ENCODE results near the gene MGARP.
A peak's percentile ranks its signal among the peaks of the same experiment; 100 is the strongest.

MGARP gene

DNA sequence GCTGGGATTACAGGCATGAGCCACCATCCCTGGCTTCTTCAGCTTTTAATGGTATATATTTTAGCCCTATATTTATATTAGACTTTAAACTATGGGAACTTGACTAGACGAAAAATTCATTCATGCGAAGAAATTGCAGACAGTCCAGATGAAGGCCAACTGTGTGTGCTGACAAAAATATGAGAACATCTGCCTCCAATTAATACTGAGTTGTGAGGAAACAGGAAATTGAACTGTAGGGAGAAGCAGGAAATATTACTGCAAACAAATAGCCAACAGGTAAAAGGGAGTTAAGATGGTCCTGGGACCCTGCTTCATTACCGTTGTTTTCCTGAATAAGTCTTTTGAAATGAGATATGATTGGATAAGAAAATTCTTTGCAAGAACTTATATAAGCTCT is 26.3 kb downstream of the MGARP start:
- no peak for DNase-seq
- Histone ChIP-seq H3K27ac (no peak overlapping the region), H3K36me3 (replicated peaks) (no peaks in the 10 kb centered on the region), H3K4me3 (ENCODE audit: low read depth, low read length) (no peak overlapping the region), H3K27me3 (replicated peaks) (no peaks in the 10 kb centered on the region)
- in situ Hi-C loops (cut with HindIII; ENCODE audit: low pct_ligation_motif_present, low sequenced_read_pairs), result no loop called here
- TF ChIP-seq, protein P1, sequence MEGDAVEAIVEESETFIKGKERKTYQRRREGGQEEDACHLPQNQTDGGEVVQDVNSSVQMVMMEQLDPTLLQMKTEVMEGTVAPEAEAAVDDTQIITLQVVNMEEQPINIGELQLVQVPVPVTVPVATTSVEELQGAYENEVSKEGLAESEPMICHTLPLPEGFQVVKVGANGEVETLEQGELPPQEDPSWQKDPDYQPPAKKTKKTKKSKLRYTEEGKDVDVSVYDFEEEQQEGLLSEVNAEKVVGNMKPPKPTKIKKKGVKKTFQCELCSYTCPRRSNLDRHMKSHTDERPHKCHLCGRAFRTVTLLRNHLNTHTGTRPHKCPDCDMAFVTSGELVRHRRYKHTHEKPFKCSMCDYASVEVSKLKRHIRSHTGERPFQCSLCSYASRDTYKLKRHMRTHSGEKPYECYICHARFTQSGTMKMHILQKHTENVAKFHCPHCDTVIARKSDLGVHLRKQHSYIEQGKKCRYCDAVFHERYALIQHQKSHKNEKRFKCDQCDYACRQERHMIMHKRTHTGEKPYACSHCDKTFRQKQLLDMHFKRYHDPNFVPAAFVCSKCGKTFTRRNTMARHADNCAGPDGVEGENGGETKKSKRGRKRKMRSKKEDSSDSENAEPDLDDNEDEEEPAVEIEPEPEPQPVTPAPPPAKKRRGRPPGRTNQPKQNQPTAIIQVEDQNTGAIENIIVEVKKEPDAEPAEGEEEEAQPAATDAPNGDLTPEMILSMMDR (IDR thresholded peaks at IDR 0.05; ENCODE audit: low read depth, low read length, missing control alignments), result no peak

DNA sequence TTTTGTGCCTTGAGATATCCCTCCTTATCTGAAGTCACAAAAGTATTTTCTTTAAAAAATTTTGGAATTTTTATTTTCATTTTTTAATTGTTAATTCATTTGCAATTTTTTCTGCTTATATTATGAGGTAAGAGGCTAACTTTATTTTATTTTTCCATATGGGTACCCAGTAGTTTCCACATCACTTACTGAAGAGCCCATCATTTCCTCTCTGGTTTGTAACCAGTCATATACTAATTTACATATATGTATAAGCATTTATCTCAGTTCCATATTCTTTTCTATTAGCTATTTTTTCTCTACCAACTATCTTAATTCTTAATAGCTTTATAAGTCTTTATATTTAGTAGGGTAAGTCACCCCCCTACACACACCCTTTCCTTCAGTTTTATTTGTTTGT is 27.0 kb downstream of the MGARP start:
- no peaks in the 10 kb centered on the region for H3K36me3 ChIP-seq (replicated peaks)
- DNase-seq, result no peak
- H3K27me3 ChIP-seq (replicated peaks), result no peaks in the 10 kb centered on the region
- in situ Hi-C loops (cut with HindIII; ENCODE audit: low pct_ligation_motif_present, low sequenced_read_pairs), result no loop called here
- no peak overlapping the region for H3K4me3 ChIP-seq (ENCODE audit: low read depth, low read length)
- TF ChIP-seq, protein P1 (IDR thresholded peaks at IDR 0.05; ENCODE audit: low read depth, low read length, missing control alignments), result no peak
- no peak overlapping the region for H3K27ac ChIP-seq

DNA sequence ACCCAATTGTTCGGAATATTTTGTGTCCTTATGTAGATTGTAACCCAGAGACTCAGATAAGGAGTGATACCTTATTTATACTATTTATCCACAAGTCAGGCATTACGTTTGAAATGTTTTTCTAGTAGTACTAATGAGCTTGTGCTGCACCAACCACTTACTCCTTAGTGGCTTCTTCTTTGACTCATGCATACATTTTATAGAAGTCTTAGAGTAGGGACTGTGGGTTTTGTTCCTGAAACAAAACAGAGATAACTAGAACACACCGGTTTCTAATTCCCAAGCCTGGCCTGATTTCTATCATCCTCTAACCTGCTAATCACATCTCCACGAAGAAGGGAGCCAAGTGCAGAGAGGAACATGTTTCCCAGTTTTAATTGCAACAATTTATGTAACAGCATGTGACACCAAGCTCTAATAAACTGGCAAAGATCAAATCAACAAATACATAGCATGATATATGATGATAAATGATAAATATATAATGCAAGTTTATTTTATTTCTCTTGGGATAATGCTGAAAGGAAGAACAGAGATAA is 32.3 kb downstream of the MGARP start:
- no peak overlapping the region for H3K4me3 ChIP-seq (ENCODE audit: low read depth, low read length)
- no peaks in the 10 kb centered on the region for H3K36me3 ChIP-seq (replicated peaks)
- no peaks in the 10 kb centered on the region for H3K27me3 ChIP-seq (replicated peaks)
- no peak for DNase-seq
- TF ChIP-seq, protein P1 (IDR thresholded peaks at IDR 0.05; ENCODE audit: low read depth, low read length, missing control alignments), result no peak
- no peak overlapping the region for H3K27ac ChIP-seq
- in situ Hi-C loops (cut with HindIII; ENCODE audit: low pct_ligation_motif_present, low sequenced_read_pairs), result no loop called here

DNA sequence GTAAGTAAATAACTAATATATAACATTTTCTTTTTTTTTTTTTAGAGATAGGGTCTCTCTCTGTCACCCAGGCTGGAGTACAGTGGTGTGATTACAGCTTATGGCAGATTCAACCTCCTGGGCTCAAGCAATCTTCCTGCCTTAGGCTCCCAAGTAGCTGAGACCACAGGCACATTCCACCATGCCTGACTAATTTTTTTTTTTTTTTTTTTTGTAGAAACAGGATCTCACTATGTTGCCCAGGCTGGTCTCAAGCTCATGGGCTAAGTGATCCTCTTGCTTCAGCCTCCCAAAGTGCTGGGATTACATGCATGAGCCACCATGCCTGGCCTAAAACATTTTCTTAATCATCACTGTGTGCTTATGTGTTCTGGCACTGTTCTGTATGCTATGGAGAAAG is 32.8 kb downstream of the MGARP start:
- H3K36me3 ChIP-seq (replicated peaks), result no peaks in the 10 kb centered on the region
- no peak overlapping the region for H3K27ac ChIP-seq
- no peak overlapping the region for H3K4me3 ChIP-seq (ENCODE audit: low read depth, low read length)
- in situ Hi-C loops (cut with HindIII; ENCODE audit: low pct_ligation_motif_present, low sequenced_read_pairs), result no loop called here
- peak; percentile 38 for DNase-seq
- TF ChIP-seq, protein P1 (IDR thresholded peaks at IDR 0.05; ENCODE audit: low read depth, low read length, missing control alignments), result no peak
- no peaks in the 10 kb centered on the region for H3K27me3 ChIP-seq (replicated peaks)

DNA sequence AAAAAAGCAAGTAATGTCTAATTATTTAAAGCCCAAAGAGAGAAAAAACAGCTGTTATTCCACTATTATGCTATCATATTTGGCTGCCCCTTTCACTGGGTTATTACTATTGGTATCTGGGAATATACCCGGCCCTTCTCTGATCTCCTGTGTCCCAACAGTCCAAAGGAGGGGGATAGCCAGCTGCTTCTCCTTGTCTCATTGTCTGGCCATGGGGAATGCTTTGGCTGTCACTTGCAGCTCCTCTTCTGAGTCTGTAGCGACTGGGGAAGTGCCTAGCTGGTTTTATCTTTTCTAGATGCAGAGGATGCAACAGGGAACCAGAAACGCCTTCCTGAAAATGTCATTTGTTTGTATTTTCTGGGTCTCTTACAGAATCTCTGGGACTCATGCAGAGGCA is 33.9 kb downstream of the MGARP start:
- Histone ChIP-seq H3K4me3 (ENCODE audit: low read depth, low read length) (no peak overlapping the region), H3K27me3 (replicated peaks) (no peaks in the 10 kb centered on the region), H3K27ac (no peak overlapping the region), H3K36me3 (replicated peaks) (no peaks in the 10 kb centered on the region)
- TF ChIP-seq, protein P1 (IDR thresholded peaks at IDR 0.05; ENCODE audit: low read depth, low read length, missing control alignments), result no peak
- DNase-seq, result no peak
- in situ Hi-C loops (cut with HindIII; ENCODE audit: low pct_ligation_motif_present, low sequenced_read_pairs), result no loop called here

DNA sequence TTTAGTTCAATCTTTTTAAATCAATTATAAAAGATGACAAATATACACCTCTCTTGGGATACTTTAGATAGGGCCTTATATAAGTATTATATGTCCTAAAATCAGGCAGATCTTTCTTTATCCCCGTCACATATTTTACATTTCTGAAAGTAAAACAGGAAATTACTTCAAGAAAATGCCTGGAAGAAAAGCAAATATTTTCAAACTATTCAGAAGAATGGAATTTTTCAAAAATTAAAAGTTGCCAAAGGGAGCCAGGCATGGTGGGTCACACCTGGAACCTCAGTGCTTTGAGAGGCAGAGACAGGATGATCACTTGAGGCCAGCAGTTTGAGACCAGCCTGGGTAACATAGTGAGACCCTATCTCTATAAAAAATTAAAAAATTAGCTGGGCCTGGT is 34.4 kb downstream of the MGARP start:
- H3K36me3 ChIP-seq (replicated peaks), result no peaks in the 10 kb centered on the region
- H3K27me3 ChIP-seq (replicated peaks), result no peaks in the 10 kb centered on the region
- H3K4me3 ChIP-seq (ENCODE audit: low read depth, low read length), result no peak overlapping the region
- in situ Hi-C loops (cut with HindIII; ENCODE audit: low pct_ligation_motif_present, low sequenced_read_pairs), result no loop called here
- no peak for DNase-seq
- peak overlapping the region; percentile 46 for H3K27ac ChIP-seq
- TF ChIP-seq, protein P1 (IDR thresholded peaks at IDR 0.05; ENCODE audit: low read depth, low read length, missing control alignments), result no peak
